HL-60 (cell line): ENCODE results near the gene VSX1.

Experiments
- CTCF ChIP-seq: IDR thresholded peaks from one replicate; pipeline ENCODE4 v1.5.1; 2011; ENCODE audit warnings: low read length, control low read depth, inconsistent platforms; ENCODE audit not compliant: insufficient read depth
- GABPA ChIP-seq: IDR thresholded peaks from 2 replicates; pipeline ENCODE4 v1.6.1; 2012; ENCODE audit warnings: low read depth
- POLR2AphosphoS5 ChIP-seq: IDR thresholded peaks from 2 replicates; pipeline ENCODE4 v1.6.1; 2012; ENCODE audit warnings: low read depth
- REST ChIP-seq: IDR thresholded peaks from 2 replicates; pipeline ENCODE4 v1.6.1; 2012; ENCODE audit warnings: low read depth; ENCODE audit not compliant: insufficient replicate concordance
- SPI1 ChIP-seq: IDR thresholded peaks from 2 replicates; pipeline ENCODE4 v1.6.1; 2012; ENCODE audit warnings: low read depth, mild to moderate bottlenecking, borderline replicate concordance

DNA sequence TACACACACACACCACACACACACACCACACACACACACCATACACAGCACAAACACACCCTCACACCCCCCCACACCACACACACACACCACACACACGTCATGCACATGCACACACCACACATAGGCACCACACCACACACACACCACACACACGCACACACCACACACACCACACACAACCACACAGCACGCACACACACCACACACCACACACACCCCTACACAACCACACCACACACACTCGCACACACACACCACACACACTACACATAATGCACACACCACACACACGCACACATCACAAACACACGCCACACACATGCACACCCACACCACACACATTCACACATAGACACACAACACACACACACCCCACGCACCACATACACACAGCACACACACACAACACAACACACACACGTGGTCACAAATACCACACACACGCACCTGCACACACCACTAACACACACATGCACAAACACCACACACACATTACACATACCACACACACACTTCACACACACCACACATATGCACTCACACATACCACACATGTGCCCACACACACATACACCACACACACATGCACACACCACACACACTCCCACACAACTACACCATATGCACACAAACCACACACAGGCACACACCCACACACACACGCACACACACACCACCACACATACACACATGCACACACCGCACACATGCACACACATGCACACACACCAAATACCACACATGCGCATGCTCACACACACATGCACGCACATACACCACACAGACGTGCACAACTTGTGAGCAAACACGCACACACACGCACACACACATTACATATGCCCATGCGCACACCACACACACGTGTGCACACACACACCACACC is 14.6 kb downstream of the VSX1 start:
- TF ChIP-seq CTCF (no peak), SPI1 (no peak), REST (no peak), POLR2AphosphoS5 (no peak), GABPA (no peak)
